T-cell (primary cell): ENCODE measurements around the gene CASP10. TPM values are rescaled to one million over a fixed set of nuclear protein-coding genes. Genes with fewer than 3 reads are reported as not detected.

Experiments used
- ATAC-seq, 4 experiments: fragments of 200-7000 bp in 3 of 4; fragments of 150-1000 bp in 1 of 4; cut with Tn5 transposase; replicated peaks in 1 of 4; 1 replicate in 3 of 4; 2 replicates in 1 of 4; pipeline ENCODE4 v1.10.0; 2021; ENCODE audit warnings: moderate library complexity in 3 of 4, mild to moderate bottlenecking in 2 of 4, moderate number of reproducible peaks in 1 of 4
- CTCF ChIA-PET, 2 donors: fragments of 300-600 bp; sonication (Branson Sonifier 250); formaldehyde crosslinking; loops; one replicate each; lab custom pipeline; 2022; ENCODE audit warnings: antibody characterized with exemption in 2 of 2; lab: Charles Lee
- POLR2A ChIA-PET, 2 donors: fragments of 300-600 bp; sonication (Branson Sonifier 250); formaldehyde crosslinking; loops; one replicate each; lab custom pipeline; 2022; ENCODE audit warnings: antibody characterized with exemption in 2 of 2; lab: Charles Lee
- DNase-seq, 35 experiments: peaks; one replicate each; pipeline versions ENCODE4 v3.0.0 to v3.0.0-alpha.2; 2013 to 2023
- H3K27ac ChIP-seq: one replicate; pipeline ENCODE4 v1.5.1; 2013; ENCODE audit warnings: low read length
- H3K27me3 ChIP-seq, 2 experiments: replicated peaks in 1 of 2; 1 replicate in 1 of 2; 2 replicates in 1 of 2; pipeline versions ENCODE4 v1.6.1 to v1.7.0; 2013; ENCODE audit warnings: low read length in 1 of 2, mixed read lengths in 1 of 2; ENCODE audit not compliant: control insufficient read depth in 2 of 2, insufficient read depth in 2 of 2; ENCODE audit errors: extremely low read depth in 1 of 2
- H3K36me3 ChIP-seq, 2 donors: 1 replicate in 1 of 2; 2 replicates in 1 of 2; pipeline versions ENCODE4 v1.6.1 to v1.7.0; 2013; ENCODE audit warnings: low read length in 1 of 2; ENCODE audit not compliant: control insufficient read depth in 2 of 2, insufficient read depth in 1 of 2; ENCODE audit errors: extremely low read depth in 1 of 2
- H3K4me1 ChIP-seq, 2 experiments: 1 replicate in 1 of 2; 2 replicates in 1 of 2; pipeline versions ENCODE4 v1.6.1 to v1.7.0; 2013; ENCODE audit warnings: low read length in 2 of 2, mixed read lengths in 1 of 2; ENCODE audit not compliant: insufficient read depth in 2 of 2, control insufficient read depth in 1 of 2; ENCODE audit errors: extremely low read depth in 1 of 2
- H3K4me3 ChIP-seq, 2 donors: 1 replicate in 1 of 2; 2 replicates in 1 of 2; pipeline versions ENCODE4 v1.5.1 to v1.7.0; 2013; ENCODE audit warnings: mild to moderate bottlenecking in 2 of 2, low read length in 1 of 2, moderate library complexity in 1 of 2; ENCODE audit not compliant: control insufficient read depth in 1 of 2; ENCODE audit errors: extremely low read depth in 1 of 2
- H3K9me3 ChIP-seq: 2 replicates; pipeline ENCODE4 v1.7.0; 2013
- H3K27ac Mint-ChIP-seq, 2 donors: one replicate each; pipeline ENCODE4 v1.8.0; 2020 to 2021; ENCODE audit warnings: mild to moderate bottlenecking in 2 of 2, mixed read lengths in 2 of 2
- H3K27me3 Mint-ChIP-seq, 2 donors: one replicate each; pipeline ENCODE4 v1.8.0; 2021 to 2022; ENCODE audit warnings: mixed read lengths in 2 of 2
- H3K36me3 Mint-ChIP-seq: one replicate; pipeline ENCODE4 v1.8.0; 2021; ENCODE audit warnings: mixed read lengths
- H3K4me1 Mint-ChIP-seq, 3 donors: one replicate each; pipeline ENCODE4 v1.8.0; 2020 to 2022; ENCODE audit warnings: mixed read lengths in 3 of 3, mild to moderate bottlenecking in 1 of 3
- H3K4me3 Mint-ChIP-seq, 3 donors: one replicate each; pipeline ENCODE4 v1.8.0; 2020 to 2022; ENCODE audit warnings: mild to moderate bottlenecking in 3 of 3, mixed read lengths in 3 of 3, moderate library complexity in 3 of 3
- H3K9me3 Mint-ChIP-seq, 3 donors: one replicate each; pipeline ENCODE4 v1.8.0; 2020 to 2022; ENCODE audit warnings: mixed read lengths in 3 of 3
- WGBS: methylation state at CpG from one replicate; pipeline ENCODE4 v1.1.5; 2013; ENCODE audit warnings: missing lambda C conversion rate; ENCODE audit not compliant: insufficient coverage; 5-methylcytosine and 5-hydroxymethylcytosine counted together
- total RNA-seq, 35 experiments: library from RNA in 6 of 35; stranded (reverse) in 6 of 35; fragments of 120-200 nt in 1 of 35; gene quantifications; one replicate each; pipeline versions ENCODE4 v1.2.1 to v1.2.4 and lab custom pipeline; 2013 to 2026

CASP10 gene
- total RNA-seq, 5 donors from 2014 or later (not counting 1 experiment from before 2014, with no cell fraction given) = 23.3 to 46.4 (median 29.2) TPM

DNA sequence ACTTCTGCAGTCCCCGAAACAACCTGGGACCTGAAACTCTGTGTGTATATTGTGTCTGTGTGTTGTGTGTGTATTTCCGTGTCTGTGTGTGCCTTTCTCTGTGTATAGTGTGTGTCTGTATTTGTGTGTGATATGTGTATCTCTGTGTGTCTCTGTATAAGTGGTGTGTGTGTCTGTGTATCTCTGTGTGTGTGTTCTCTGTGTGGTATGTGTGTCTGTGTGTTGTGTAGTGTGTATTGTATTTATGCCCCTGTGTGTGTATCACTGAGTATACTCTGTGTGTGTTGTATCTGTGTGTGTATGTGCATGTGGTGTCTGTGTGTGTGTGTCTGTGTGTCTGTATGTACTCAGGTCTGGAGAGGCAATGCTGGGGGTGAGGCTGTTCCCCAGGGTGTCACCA is 89.0 kb downstream of the CASP10 start:
- Histone ChIP-seq H3K27me3 (no peaks in the 10 kb centered on the region), H3K4me3 (no peak overlapping the region), H3K4me1 (peaks cover 4 to 51% of the 10 kb centered on the region in 2 experiments), H3K36me3 (peaks cover 14 to 99% of the 10 kb centered on the region in 2 donors), H3K27ac (peak overlapping the region; percentile 44), H3K9me3 (no peaks in the 10 kb centered on the region)
- peaks cover 78 to 81% (median 80%) of the 10 kb centered on the region in 3 donors for H3K4me1 Mint-ChIP-seq
- H3K9me3 Mint-ChIP-seq = no peaks in the 10 kb centered on the region
- ATAC-seq (no peak), DNase-seq (no peak)
- 82% methylated on average over 2 of the region's 2 CpGs for WGBS
- peaks cover 77% of the 10 kb centered on the region for H3K36me3 Mint-ChIP-seq
- peak overlapping the region; percentile 63 to 64 for H3K27ac Mint-ChIP-seq
- no peaks in the 10 kb centered on the region for H3K27me3 Mint-ChIP-seq
- CTCF ChIA-PET = interaction anchor here in 1 of 2 donors (2.5 kb wide), 1 partner anchor 39 kb away, joined by 6 read pairs; no protein-coding TSS in a partner anchor
- peak overlapping the region; percentile 13 to 18 (median 17) for H3K4me3 Mint-ChIP-seq
- POLR2A ChIA-PET = no interaction called here

DNA sequence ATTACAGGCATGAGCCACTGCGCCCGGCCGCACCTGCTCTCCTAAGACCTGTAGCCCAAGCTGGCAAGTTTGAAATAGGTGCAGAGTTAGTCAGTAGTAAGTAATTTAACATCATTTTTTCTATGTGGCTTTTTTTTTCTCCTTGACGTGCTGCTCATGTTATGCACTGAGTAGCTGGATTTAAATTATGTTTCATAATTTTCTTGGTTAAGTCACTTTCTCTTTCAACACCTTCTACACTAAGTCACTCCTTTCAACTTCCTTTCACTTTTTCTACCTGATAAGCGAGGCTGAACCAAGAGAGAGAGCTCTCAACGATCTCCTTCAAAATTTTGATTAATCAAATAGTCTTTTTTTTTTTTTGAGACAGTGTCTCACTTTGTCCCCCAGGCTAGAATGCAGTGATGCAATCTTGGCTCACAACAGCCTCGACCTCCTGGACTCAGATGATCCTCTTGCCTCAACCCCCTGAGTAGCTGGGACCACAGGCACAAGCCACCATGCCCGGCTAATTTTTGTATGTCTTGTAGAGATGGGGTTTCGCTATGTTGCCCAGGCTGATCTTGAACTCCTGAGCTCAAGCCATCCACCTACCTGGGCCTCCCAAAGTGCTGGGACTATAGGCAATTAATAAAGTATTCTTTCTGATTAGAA is 90.5 kb downstream of the CASP10 start:
- ATAC-seq (peak in 1 of 4 experiments; percentile 58), DNase-seq (no peak)
- H3K9me3 ChIP-seq = no peaks in the 10 kb centered on the region
- peaks cover 76% of the 10 kb centered on the region for H3K36me3 Mint-ChIP-seq
- H3K27me3 Mint-ChIP-seq = no peaks in the 10 kb centered on the region
- H3K27ac ChIP-seq = peak overlapping the region; percentile 44
- peaks cover 72 to 74% (median 73%) of the 10 kb centered on the region in 3 donors for H3K4me1 Mint-ChIP-seq
- POLR2A ChIA-PET = interaction anchor here (0.6 to 1.9 kb wide), 4 partner anchors 14 to 1035 kb away, joined by 3 to 9 read pairs (median 3); no protein-coding TSS in a partner anchor
- H3K27ac Mint-ChIP-seq = peak overlapping the region; percentile 63 to 64
- 40% methylated on average over 1 of the region's 9 CpGs for WGBS
- H3K4me3 Mint-ChIP-seq = peak overlapping the region in 1 of 3 donors; percentile 17
- H3K9me3 Mint-ChIP-seq = no peaks in the 10 kb centered on the region
- CTCF ChIA-PET = interaction anchor here (0.6 to 1.2 kb wide), 9 partner anchors 10 to 1287 kb away, joined by 3 to 9 read pairs (median 3); no protein-coding TSS in a partner anchor
- peaks cover 4 to 37% of the 10 kb centered on the region in 2 experiments for H3K4me1 ChIP-seq
- H3K36me3 ChIP-seq = peaks cover 16 to 96% of the 10 kb centered on the region in 2 donors
- no peaks in the 10 kb centered on the region for H3K27me3 ChIP-seq
- H3K4me3 ChIP-seq = no peak overlapping the region

DNA sequence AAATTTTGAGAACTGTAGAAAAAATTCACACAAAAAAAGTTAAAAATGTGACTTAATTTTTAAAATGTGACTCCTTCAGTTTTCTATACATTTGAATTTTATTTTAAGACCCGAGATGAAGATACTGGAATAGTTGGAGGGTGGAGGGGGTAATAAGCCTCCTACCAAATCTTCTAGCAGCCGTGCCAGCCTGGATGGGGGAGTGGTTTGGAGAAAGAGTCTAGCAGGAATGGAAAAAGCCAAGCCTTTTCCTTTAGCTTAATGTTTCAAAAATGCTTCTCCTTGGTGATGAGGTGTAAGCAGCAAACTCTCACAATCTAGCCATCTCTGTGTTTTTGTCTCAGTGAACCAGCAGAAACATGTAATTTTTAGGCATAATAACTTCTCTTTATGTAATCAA is 92.1 kb downstream of the CASP10 start:
- no CpG with 5 or more reads among the region's 2 CpGs for WGBS
- Histone ChIP-seq H3K27me3 (no peaks in the 10 kb centered on the region), H3K4me1 (peaks cover 0 to 27% of the 10 kb centered on the region in 2 experiments), H3K4me3 (no peak overlapping the region), H3K9me3 (no peaks in the 10 kb centered on the region), H3K27ac (no peak overlapping the region), H3K36me3 (peaks cover 16 to 90% of the 10 kb centered on the region in 2 donors)
- Mint-ChIP-seq H3K4me3 (no peak overlapping the region), H3K36me3 (peaks cover 76% of the 10 kb centered on the region), H3K4me1 (peaks cover 69 to 73% (median 72%) of the 10 kb centered on the region in 3 donors), H3K9me3 (no peaks in the 10 kb centered on the region), H3K27me3 (no peaks in the 10 kb centered on the region), H3K27ac (peak overlapping the region; percentile 53 to 83)
- no peak for ATAC-seq
- ChIA-PET CTCF (interaction anchor here (0.6 to 1.4 kb wide), 4 partner anchors 10 to 157 kb away, joined by 3 to 7 read pairs (median 4); no protein-coding TSS in a partner anchor), POLR2A (interaction anchor here in 1 of 2 donors (0.6 to 0.7 kb wide), 2 partner anchors 9 to 38 kb away, joined by 3 to 8 read pairs; no protein-coding TSS in a partner anchor)
- no peak for DNase-seq

DNA sequence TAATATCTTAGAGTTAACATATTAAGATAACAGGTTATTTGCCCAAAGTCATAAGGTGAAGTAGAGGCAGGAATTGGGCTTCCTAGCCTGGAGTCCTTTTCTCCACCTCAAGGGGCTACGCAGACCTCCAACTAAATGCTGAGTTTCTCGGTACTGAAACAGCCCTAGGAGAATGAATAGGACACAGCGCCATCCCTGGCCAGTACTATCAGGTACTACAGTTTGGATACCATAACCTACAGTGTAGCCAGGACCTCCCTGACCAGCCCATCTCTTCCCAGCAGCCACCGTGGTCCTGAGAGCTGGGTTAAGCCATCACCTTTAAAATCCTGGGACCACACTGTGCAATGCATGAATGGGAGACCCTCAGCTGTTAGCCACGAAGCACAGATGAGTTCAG is 93.0 kb downstream of the CASP10 start:
- Mint-ChIP-seq H3K27ac (peak overlapping the region in 1 of 2 donors; percentile 28), H3K4me1 (peaks cover 65 to 71% (median 70%) of the 10 kb centered on the region in 3 donors), H3K4me3 (no peak overlapping the region), H3K36me3 (peaks cover 78% of the 10 kb centered on the region), H3K9me3 (no peaks in the 10 kb centered on the region), H3K27me3 (no peaks in the 10 kb centered on the region)
- WGBS = 93% methylated on average over 5 of the region's 5 CpGs
- Histone ChIP-seq H3K27ac (no peak overlapping the region), H3K36me3 (peaks cover 18 to 90% of the 10 kb centered on the region in 2 donors), H3K9me3 (no peaks in the 10 kb centered on the region), H3K4me3 (no peak overlapping the region), H3K4me1 (peaks cover 0 to 19% of the 10 kb centered on the region in 2 experiments), H3K27me3 (no peaks in the 10 kb centered on the region)
- ChIA-PET POLR2A (interaction anchor here (0.6 to 1.2 kb wide), 2 partner anchors 18 to 43 kb away, joined by 4 to 5 read pairs; no protein-coding TSS in a partner anchor), CTCF (interaction anchor here in 1 of 2 donors (1.4 to 2.0 kb wide), 2 partner anchors 43 kb away, joined by 7 to 15 read pairs; no protein-coding TSS in a partner anchor)
- peak in 1 of 35 experiments; percentile 51 for DNase-seq
- peak in 2 of 4 experiments; percentile 28 to 43 for ATAC-seq

DNA sequence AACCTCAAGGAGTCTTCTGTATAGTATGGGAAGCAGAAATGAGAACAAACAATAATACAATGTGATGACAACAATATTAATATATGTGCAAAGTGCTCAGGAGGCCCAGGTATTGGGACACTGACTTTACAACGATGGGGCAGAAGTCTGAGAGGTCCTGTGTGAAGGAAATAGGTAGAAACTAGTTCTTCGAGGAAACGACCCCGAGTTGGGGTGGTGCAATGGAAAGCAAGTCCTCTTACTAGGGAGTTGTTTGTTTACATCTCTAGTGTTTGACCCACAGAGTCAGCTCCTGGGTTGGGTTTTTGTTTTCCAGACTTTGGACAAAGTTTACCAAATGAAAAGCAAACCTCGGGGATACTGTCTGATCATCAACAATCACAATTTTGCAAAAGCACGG is 93.6 kb downstream of the CASP10 start:
- peak overlapping the region in 1 of 2 donors; percentile 28 for H3K27ac Mint-ChIP-seq
- no peak for ATAC-seq
- POLR2A ChIA-PET = interaction anchor here (0.5 to 1.2 kb wide), 5 partner anchors 19 to 89 kb away, joined by 3 to 5 read pairs (median 4); no protein-coding TSS in a partner anchor

More for the DNA sequence above, 93.6 kb downstream of the CASP10 start:
- Histone ChIP-seq H3K36me3 (peaks cover 21 to 90% of the 10 kb centered on the region in 2 donors), H3K9me3 (no peaks in the 10 kb centered on the region), H3K27me3 (no peaks in the 10 kb centered on the region), H3K4me1 (peaks cover 0 to 15% of the 10 kb centered on the region in 2 experiments), H3K27ac (no peak overlapping the region), H3K4me3 (no peak overlapping the region)
- Mint-ChIP-seq H3K9me3 (no peaks in the 10 kb centered on the region), H3K4me3 (no peak overlapping the region), H3K4me1 (peaks cover 60 to 66% (median 65%) of the 10 kb centered on the region in 3 donors), H3K36me3 (peaks cover 76% of the 10 kb centered on the region), H3K27me3 (no peaks in the 10 kb centered on the region)
- DNase-seq = no peak
- CTCF ChIA-PET = interaction anchor here (1.1 to 2.0 kb wide), 3 partner anchors 44 to 119 kb away, joined by 3 to 15 read pairs (median 4); no protein-coding TSS in a partner anchor
- WGBS = 92% methylated on average over 2 of the region's 6 CpGs
